Stomach (tissue), 4 donors: ENCODE data around the gene RGS7.

ENCODE experiments used
- EP300 ChIP-seq: sonication (generic); formaldehyde crosslinking; IDR thresholded peaks from one replicate; pipeline ENCODE4 v1.6.1; 2017; ENCODE audit warnings: antibody characterized with exemption
- POLR2A ChIP-seq, 4 donors: fragments of 450-650 bp; IDR thresholded peaks; one replicate each; pipeline ENCODE4 v1.6.1; 2016; ENCODE audit warnings: antibody characterized with exemption in 4 of 4, control low read depth in 2 of 4, mild to moderate bottlenecking in 1 of 4, moderate library complexity in 1 of 4
- POLR2AphosphoS5 ChIP-seq, 3 donors: sonication (generic); formaldehyde crosslinking; IDR thresholded peaks; one replicate each; pipeline ENCODE4 v1.6.1; 2016; ENCODE audit warnings: antibody characterized with exemption in 3 of 3
- TF ChIP-seq, protein P1 (sequence below), 7 experiments: fragments of 450-650 bp in 4 of 7; fragments of 200-600 bp in 3 of 7; sonication (generic) in 3 of 7; IDR thresholded peaks; one replicate each; pipeline ENCODE4 v1.5.1; 2016 to 2019; ENCODE audit warnings: antibody characterized with exemption in 7 of 7, control low read depth in 2 of 7, mild to moderate bottlenecking in 1 of 7

DNA sequence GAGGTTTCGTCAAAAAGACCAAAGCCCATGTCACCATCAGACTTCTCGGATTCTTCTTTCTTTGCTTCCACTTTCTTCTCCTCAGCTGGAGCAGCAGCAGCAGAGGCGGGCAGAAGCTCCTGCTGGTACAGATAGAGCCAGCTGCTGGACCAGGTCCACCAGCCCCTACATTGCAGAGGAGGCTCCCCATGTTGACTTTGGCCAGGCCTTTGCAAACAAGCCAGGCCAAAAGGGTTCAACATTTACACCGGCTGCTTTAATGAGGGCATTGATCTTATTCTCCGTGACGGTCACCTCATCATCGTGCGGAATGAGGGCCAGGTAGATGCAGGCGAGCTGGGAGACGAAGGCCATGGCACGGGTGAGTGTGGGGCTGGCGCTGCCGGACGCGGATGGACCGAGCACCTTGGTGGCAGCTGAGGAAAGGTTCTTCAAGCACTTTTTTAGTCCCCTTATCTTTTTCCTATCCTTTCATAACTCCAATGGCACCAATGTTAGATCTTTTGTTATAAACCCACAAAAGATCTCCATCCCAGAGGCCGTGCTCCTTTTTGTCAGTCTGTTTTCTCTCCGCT, 358.5 kb downstream of the RGS7 start:
- TF ChIP-seq, protein P1, sequence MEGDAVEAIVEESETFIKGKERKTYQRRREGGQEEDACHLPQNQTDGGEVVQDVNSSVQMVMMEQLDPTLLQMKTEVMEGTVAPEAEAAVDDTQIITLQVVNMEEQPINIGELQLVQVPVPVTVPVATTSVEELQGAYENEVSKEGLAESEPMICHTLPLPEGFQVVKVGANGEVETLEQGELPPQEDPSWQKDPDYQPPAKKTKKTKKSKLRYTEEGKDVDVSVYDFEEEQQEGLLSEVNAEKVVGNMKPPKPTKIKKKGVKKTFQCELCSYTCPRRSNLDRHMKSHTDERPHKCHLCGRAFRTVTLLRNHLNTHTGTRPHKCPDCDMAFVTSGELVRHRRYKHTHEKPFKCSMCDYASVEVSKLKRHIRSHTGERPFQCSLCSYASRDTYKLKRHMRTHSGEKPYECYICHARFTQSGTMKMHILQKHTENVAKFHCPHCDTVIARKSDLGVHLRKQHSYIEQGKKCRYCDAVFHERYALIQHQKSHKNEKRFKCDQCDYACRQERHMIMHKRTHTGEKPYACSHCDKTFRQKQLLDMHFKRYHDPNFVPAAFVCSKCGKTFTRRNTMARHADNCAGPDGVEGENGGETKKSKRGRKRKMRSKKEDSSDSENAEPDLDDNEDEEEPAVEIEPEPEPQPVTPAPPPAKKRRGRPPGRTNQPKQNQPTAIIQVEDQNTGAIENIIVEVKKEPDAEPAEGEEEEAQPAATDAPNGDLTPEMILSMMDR (IDR thresholded peaks at IDR 0.05), result no peak
- TF ChIP-seq EP300 (no peak), POLR2A (IDR thresholded peaks at IDR 0.05) (no peak), POLR2AphosphoS5 (IDR thresholded peaks at IDR 0.05) (no peak)
